Liver (tissue), 3 donors: ENCODE measurements around the gene CAMSAP3.

Experiments used
- JUND ChIP-seq, 2 donors: IDR thresholded peaks; 2 replicates each; pipeline ENCODE4 v1.6.1; 2016; ENCODE audit warnings: antibody characterized with exemption in 2 of 2
- SP1 ChIP-seq: IDR thresholded peaks from 2 replicates; pipeline ENCODE4 v1.6.1; 2018; ENCODE audit warnings: antibody characterized with exemption, mild to moderate bottlenecking
- TF ChIP-seq, protein P1 (sequence below): fragments of 150-350 bp; IDR thresholded peaks from 2 replicates; pipeline ENCODE4 v1.5.1; 2017; ENCODE audit warnings: improper control_type of control experiment, low read depth, low read length; ENCODE audit not compliant: missing input control
- TF ChIP-seq, protein P2 (sequence below): IDR thresholded peaks from 2 replicates; pipeline ENCODE4 v1.6.1; 2016; ENCODE audit warnings: antibody characterized with exemption, mild to moderate bottlenecking
- TF ChIP-seq, protein P3 (sequence below): IDR thresholded peaks from 2 replicates; pipeline ENCODE4 v1.6.1; 2016; ENCODE audit warnings: antibody characterized with exemption
- donor health status: healthy.
- donor health status: healthy.

DNA sequence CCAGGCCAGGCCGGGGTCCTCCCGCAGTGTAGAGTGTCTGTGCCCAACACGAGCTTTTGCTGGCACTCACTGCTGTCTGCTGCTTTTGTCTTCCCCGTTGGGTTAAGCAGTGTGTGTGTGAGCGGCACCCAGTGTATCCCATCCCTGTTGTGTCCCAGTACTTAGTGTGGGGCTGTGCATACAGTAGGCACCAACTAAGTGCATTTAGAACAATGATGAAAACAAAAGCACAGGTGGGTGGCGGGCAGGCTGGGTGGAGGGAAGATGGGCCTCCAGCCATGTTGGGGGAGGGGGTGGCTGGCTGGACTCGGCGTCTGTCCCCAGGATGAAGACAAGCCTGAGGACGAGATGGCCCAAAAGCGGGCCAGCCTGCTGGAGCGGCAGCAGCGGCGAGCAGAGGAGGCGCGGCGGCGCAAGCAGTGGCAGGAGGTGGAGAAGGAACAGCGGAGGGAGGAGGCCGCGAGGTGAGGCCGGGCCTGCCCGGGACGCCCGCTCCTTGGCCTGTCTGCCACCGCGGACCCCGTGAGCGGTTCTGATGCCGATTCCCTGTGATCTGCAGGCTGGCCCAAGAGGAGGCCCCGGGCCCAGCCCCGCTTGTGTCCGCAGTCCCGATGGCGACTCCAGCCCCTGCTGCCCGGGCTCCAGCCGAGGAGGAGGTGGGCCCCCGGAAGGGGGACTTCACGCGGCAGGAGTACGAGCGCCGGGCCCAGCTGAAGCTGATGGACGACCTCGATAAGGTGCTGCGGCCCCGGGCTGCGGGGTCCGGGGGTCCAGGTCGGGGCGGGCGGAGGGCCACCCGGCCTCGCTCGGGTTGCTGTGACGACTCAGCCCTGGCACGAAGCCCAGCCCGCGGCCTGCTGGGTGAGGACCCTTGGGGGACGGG, 19.4 kb downstream of the CAMSAP3 start:
- TF ChIP-seq JUND (IDR thresholded peaks at IDR 0.05): no peak
- no peak for TF ChIP-seq SP1
- TF ChIP-seq, protein P1, sequence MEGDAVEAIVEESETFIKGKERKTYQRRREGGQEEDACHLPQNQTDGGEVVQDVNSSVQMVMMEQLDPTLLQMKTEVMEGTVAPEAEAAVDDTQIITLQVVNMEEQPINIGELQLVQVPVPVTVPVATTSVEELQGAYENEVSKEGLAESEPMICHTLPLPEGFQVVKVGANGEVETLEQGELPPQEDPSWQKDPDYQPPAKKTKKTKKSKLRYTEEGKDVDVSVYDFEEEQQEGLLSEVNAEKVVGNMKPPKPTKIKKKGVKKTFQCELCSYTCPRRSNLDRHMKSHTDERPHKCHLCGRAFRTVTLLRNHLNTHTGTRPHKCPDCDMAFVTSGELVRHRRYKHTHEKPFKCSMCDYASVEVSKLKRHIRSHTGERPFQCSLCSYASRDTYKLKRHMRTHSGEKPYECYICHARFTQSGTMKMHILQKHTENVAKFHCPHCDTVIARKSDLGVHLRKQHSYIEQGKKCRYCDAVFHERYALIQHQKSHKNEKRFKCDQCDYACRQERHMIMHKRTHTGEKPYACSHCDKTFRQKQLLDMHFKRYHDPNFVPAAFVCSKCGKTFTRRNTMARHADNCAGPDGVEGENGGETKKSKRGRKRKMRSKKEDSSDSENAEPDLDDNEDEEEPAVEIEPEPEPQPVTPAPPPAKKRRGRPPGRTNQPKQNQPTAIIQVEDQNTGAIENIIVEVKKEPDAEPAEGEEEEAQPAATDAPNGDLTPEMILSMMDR: no peak
- TF ChIP-seq, protein P2, sequence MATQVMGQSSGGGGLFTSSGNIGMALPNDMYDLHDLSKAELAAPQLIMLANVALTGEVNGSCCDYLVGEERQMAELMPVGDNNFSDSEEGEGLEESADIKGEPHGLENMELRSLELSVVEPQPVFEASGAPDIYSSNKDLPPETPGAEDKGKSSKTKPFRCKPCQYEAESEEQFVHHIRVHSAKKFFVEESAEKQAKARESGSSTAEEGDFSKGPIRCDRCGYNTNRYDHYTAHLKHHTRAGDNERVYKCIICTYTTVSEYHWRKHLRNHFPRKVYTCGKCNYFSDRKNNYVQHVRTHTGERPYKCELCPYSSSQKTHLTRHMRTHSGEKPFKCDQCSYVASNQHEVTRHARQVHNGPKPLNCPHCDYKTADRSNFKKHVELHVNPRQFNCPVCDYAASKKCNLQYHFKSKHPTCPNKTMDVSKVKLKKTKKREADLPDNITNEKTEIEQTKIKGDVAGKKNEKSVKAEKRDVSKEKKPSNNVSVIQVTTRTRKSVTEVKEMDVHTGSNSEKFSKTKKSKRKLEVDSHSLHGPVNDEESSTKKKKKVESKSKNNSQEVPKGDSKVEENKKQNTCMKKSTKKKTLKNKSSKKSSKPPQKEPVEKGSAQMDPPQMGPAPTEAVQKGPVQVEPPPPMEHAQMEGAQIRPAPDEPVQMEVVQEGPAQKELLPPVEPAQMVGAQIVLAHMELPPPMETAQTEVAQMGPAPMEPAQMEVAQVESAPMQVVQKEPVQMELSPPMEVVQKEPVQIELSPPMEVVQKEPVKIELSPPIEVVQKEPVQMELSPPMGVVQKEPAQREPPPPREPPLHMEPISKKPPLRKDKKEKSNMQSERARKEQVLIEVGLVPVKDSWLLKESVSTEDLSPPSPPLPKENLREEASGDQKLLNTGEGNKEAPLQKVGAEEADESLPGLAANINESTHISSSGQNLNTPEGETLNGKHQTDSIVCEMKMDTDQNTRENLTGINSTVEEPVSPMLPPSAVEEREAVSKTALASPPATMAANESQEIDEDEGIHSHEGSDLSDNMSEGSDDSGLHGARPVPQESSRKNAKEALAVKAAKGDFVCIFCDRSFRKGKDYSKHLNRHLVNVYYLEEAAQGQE: no peak
- TF ChIP-seq, protein P3, sequence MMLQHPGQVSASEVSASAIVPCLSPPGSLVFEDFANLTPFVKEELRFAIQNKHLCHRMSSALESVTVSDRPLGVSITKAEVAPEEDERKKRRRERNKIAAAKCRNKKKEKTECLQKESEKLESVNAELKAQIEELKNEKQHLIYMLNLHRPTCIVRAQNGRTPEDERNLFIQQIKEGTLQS: no peak
